Measurements from ENCODE around the gene IZUMO1. TPM values are rescaled to one million over a fixed set of nuclear protein-coding genes. Genes with fewer than 3 reads are reported as not detected.
"Not testable (repeated sequence)": the region's sequence is repeated elsewhere in the genome, so short reads cannot be mapped to it uniquely, and the experiment has no call there.

IZUMO1 gene
- total RNA-seq = under 1 TPM in 1 of 2 experiments, not detected in 1; 0.10 TPM

- peaks cover 15% of the 10 kb centered on the region for H3K27me3 Mint-ChIP-seq
- ChIA-PET POLR2A (no interaction called here), CTCF (interaction anchor here (0.7 to 2.2 kb wide), 4 partner anchors 8 to 224 kb away, joined by 3 to 9 read pairs (median 4); partner anchors contain the start of gene BCAT2)
- peak; percentile 65 for DNase-seq
- H3K9me3 Mint-ChIP-seq = no peaks in the 10 kb centered on the region
- H3K4me3 Mint-ChIP-seq = peak within 1 kb of the TSS; percentile 34
- H3K4me1 Mint-ChIP-seq = peaks cover 19% of the 10 kb centered on the region
- no peaks in the 10 kb centered on the region for H3K36me3 Mint-ChIP-seq (ENCODE audit: low read depth)
- H3K27ac Mint-ChIP-seq = no peak within 1 kb of the TSS
Measured at GRCh38 chr19:48746738-48747575, at the start of gene IZUMO1. Gene IZUMO1, minus strand, starts transcription at chr19:48746909. Its CDS starts 1,050 bp downstream, at chr19:48745859.

GRCh38 chr19:48795685-48796070 lies 49.0 kb upstream of the IZUMO1 start:
- Mint-ChIP-seq H3K4me3 (peak overlapping the region; percentile 89), H3K9me3 (no peaks in the 10 kb centered on the region), H3K4me1 (peaks cover 12% of the 10 kb centered on the region), H3K27ac (peak overlapping the region; percentile 89), H3K36me3 (ENCODE audit: low read depth) (no peaks in the 10 kb centered on the region), H3K27me3 (no peaks in the 10 kb centered on the region)
- ChIA-PET POLR2A (no interaction called here), CTCF (interaction anchor here (0.6 to 3.3 kb wide), 24 partner anchors 11 to 198 kb away, joined by 3 to 45 read pairs (median 5); partner anchors contain the start of genes BCAT2, GYS1, HSD17B14 and RUVBL2)
- no peak for DNase-seq

GRCh38 chr19:48795055-48795684 lies 48.5 kb upstream of the IZUMO1 start:
- Mint-ChIP-seq H3K9me3 (no peaks in the 10 kb centered on the region), H3K4me1 (peaks cover 12% of the 10 kb centered on the region), H3K4me3 (peak overlapping the region; percentile 89), H3K27ac (peak overlapping the region; percentile 89), H3K36me3 (ENCODE audit: low read depth) (no peaks in the 10 kb centered on the region), H3K27me3 (no peaks in the 10 kb centered on the region)
- ChIA-PET CTCF (interaction anchor here (0.6 to 3.3 kb wide), 24 partner anchors 10 to 198 kb away, joined by 3 to 45 read pairs (median 5); partner anchors contain the start of genes BCAT2, GYS1, HSD17B14 and RUVBL2), POLR2A (no interaction called here)
- peak; percentile 89 for DNase-seq

GRCh38 chr19:48794291-48794690 lies 47.6 kb upstream of the IZUMO1 start:
- H3K4me1 Mint-ChIP-seq = peaks cover 12% of the 10 kb centered on the region
- ChIA-PET POLR2A (no interaction called here), CTCF (interaction anchor here (0.6 to 3.3 kb wide), 7 partner anchors 15 to 176 kb away, joined by 3 to 45 read pairs (median 11); partner anchors contain the start of genes BCAT2 and HSD17B14)
- H3K9me3 Mint-ChIP-seq = no peaks in the 10 kb centered on the region
- H3K36me3 Mint-ChIP-seq (ENCODE audit: low read depth) = no peaks in the 10 kb centered on the region
- H3K27me3 Mint-ChIP-seq = no peaks in the 10 kb centered on the region
- peak overlapping the region; percentile 89 for H3K4me3 Mint-ChIP-seq
- DNase-seq = no peak
- H3K27ac Mint-ChIP-seq = no peak overlapping the region

- H3K9me3 Mint-ChIP-seq = no peaks in the 10 kb centered on the region
- DNase-seq = no peak
- POLR2A ChIA-PET = no interaction called here
- CTCF ChIA-PET = interaction anchor here (1.6 to 3.3 kb wide), 3 partner anchors 37 to 48 kb away, joined by 5 to 45 read pairs (median 35); partner anchors contain the start of gene HSD17B14
- no peak overlapping the region for H3K4me3 Mint-ChIP-seq
- peaks cover 12% of the 10 kb centered on the region for H3K4me1 Mint-ChIP-seq
- no peaks in the 10 kb centered on the region for H3K27me3 Mint-ChIP-seq
- no peak overlapping the region for H3K27ac Mint-ChIP-seq
- H3K36me3 Mint-ChIP-seq (ENCODE audit: low read depth) = no peaks in the 10 kb centered on the region
Measured at GRCh38 chr19:48793271-48793670, 46.6 kb upstream of the IZUMO1 start.

- CTCF ChIA-PET = interaction anchor here (0.7 to 3.5 kb wide), 11 partner anchors 10 to 183 kb away, joined by 3 to 51 read pairs (median 4); partner anchors contain the start of gene HSD17B14
- DNase-seq; H3K4me3 Mint-ChIP-seq; H3K9me3 Mint-ChIP-seq; H3K27me3 Mint-ChIP-seq; H3K4me1 Mint-ChIP-seq; POLR2A ChIA-PET; H3K36me3 Mint-ChIP-seq (ENCODE audit: low read depth); H3K27ac Mint-ChIP-seq: not testable (repeated sequence)
Measured at GRCh38 chr19:48787331-48787730, 40.6 kb upstream of the IZUMO1 start.

- H3K4me3 Mint-ChIP-seq; CTCF ChIA-PET; H3K27ac Mint-ChIP-seq; H3K4me1 Mint-ChIP-seq; DNase-seq; H3K36me3 Mint-ChIP-seq (ENCODE audit: low read depth); H3K9me3 Mint-ChIP-seq; H3K27me3 Mint-ChIP-seq; POLR2A ChIA-PET: not testable (repeated sequence)
Measured at GRCh38 chr19:48786422-48786821, 39.7 kb upstream of the IZUMO1 start.

GRCh38 chr19:48784527-48784926 lies 37.8 kb upstream of the IZUMO1 start:
- no peaks in the 10 kb centered on the region for H3K36me3 Mint-ChIP-seq (ENCODE audit: low read depth)
- peaks cover 5% of the 10 kb centered on the region for H3K4me1 Mint-ChIP-seq
- CTCF ChIA-PET = interaction anchor here (1.2 to 2.2 kb wide), 2 partner anchors 11 to 58 kb away, joined by 5 to 8 read pairs; no protein-coding TSS in a partner anchor
- POLR2A ChIA-PET = no interaction called here
- H3K27ac Mint-ChIP-seq = no peak overlapping the region
- no peak for DNase-seq
- no peaks in the 10 kb centered on the region for H3K9me3 Mint-ChIP-seq
- no peak overlapping the region for H3K4me3 Mint-ChIP-seq
- peaks cover 2% of the 10 kb centered on the region for H3K27me3 Mint-ChIP-seq

- Mint-ChIP-seq H3K9me3 (no peaks in the 10 kb centered on the region), H3K27me3 (peaks cover 2% of the 10 kb centered on the region), H3K36me3 (ENCODE audit: low read depth) (no peaks in the 10 kb centered on the region), H3K27ac (no peak overlapping the region), H3K4me3 (no peak overlapping the region), H3K4me1 (peaks cover 5% of the 10 kb centered on the region)
- ChIA-PET CTCF (interaction anchor here (0.6 kb wide), 2 partner anchors 44 to 116 kb away, joined by 3 to 4 read pairs; no protein-coding TSS in a partner anchor), POLR2A (no interaction called here)
- no peak for DNase-seq
Measured at GRCh38 chr19:48780631-48781391, 34.1 kb upstream of the IZUMO1 start.

- ChIA-PET CTCF (interaction anchor here (1.9 kb wide), 1 partner anchor 16 kb away, joined by 10 read pairs; no protein-coding TSS in a partner anchor), POLR2A (no interaction called here)
- DNase-seq = no peak
- Mint-ChIP-seq H3K4me1 (peaks cover 5% of the 10 kb centered on the region), H3K9me3 (no peaks in the 10 kb centered on the region), H3K36me3 (ENCODE audit: low read depth) (no peaks in the 10 kb centered on the region), H3K27ac (no peak overlapping the region), H3K4me3 (no peak overlapping the region), H3K27me3 (peaks cover 2% of the 10 kb centered on the region)
Measured at GRCh38 chr19:48779636-48780035, 32.9 kb upstream of the IZUMO1 start.

GRCh38 chr19:48777720-48778119 lies 31.0 kb upstream of the IZUMO1 start:
- Mint-ChIP-seq H3K4me3 (no peak overlapping the region), H3K27me3 (peaks cover 2% of the 10 kb centered on the region), H3K4me1 (peaks cover 3% of the 10 kb centered on the region), H3K27ac (no peak overlapping the region), H3K36me3 (ENCODE audit: low read depth) (no peaks in the 10 kb centered on the region), H3K9me3 (no peaks in the 10 kb centered on the region)
- no peak for DNase-seq
- POLR2A ChIA-PET = no interaction called here
- CTCF ChIA-PET = interaction anchor here (0.7 to 1.9 kb wide), 3 partner anchors 11 to 66 kb away, joined by 3 to 10 read pairs (median 3); no protein-coding TSS in a partner anchor

- H3K27ac Mint-ChIP-seq = no peak overlapping the region
- no peak overlapping the region for H3K4me3 Mint-ChIP-seq
- CTCF ChIA-PET = interaction anchor here (0.6 to 0.8 kb wide), 3 partner anchors 66 to 216 kb away, joined by 3 to 6 read pairs (median 3); partner anchors contain the start of gene GYS1
- H3K4me1 Mint-ChIP-seq = no peaks in the 10 kb centered on the region
- no peaks in the 10 kb centered on the region for H3K9me3 Mint-ChIP-seq
- H3K27me3 Mint-ChIP-seq = peaks cover 2% of the 10 kb centered on the region
- H3K36me3 Mint-ChIP-seq (ENCODE audit: low read depth) = no peaks in the 10 kb centered on the region
- POLR2A ChIA-PET = no interaction called here
- no peak for DNase-seq
Measured at GRCh38 chr19:48777139-48777538, 30.4 kb upstream of the IZUMO1 start.

Measured in activated CD4-positive, alpha-beta T cell treated with anti-CD3 and anti-CD28 coated beads, Interleukin-2, amount 10 ng/mL, durations not matched to agents 7 days and 5 days (primary cell).